K562 (cell line): ENCODE results near the gene ZBTB20. TPM values are rescaled to one million over a fixed set of nuclear protein-coding genes. Genes with fewer than 3 reads are reported as not detected.

ENCODE experiments used
- ATAC-seq: fragments of 200-7000 bp; cut with Tn5 transposase; 3 replicates; pipeline ENCODE4 v1.9.1; 2020; ENCODE audit warnings: moderate library complexity
- BruUV-seq: library from RNA; stranded (reverse); fragments of 400-500 nt; replicated peaks from 2 replicates; lab custom pipeline; 2021; lab: Mats Ljungman, UMichigan
- CTCF ChIA-PET: fragments of 300-600 bp; formaldehyde crosslinking; extraction: SDS; loops from one replicate; lab custom pipeline; 2021; ENCODE audit warnings: low intra/inter-chr PET ratio; lab: Yijun Ruan, JAX
- POLR2A ChIA-PET: fragments of 300-600, 350-650 bp; sonication (Branson Sonifier 250); formaldehyde crosslinking; extraction: SDS; loops from one replicate; lab custom pipeline; 2021; ENCODE audit warnings: antibody characterized with exemption, inconsistent platforms; lab: Yijun Ruan, JAX
- DNase-seq, 4 experiments: peaks; one replicate each; pipeline versions ENCODE4 v3.0.0 to v3.0.0-alpha.2; 2011 to 2018; ENCODE audit warnings: low spot score in 3 of 4, mixed read lengths in 3 of 4; ENCODE audit errors: extremely low read depth in 1 of 4
- FAIRE-seq: peaks from 2 replicates; lab custom pipeline; 2011; peaks lifted over from hg19 to GRCh38; lab: Jason Lieb, UNC
- H2AFZ ChIP-seq: 2 replicates; pipeline ENCODE4 v1.6.0; 2011; ENCODE audit warnings: low read depth, low read length, control low read depth, inconsistent platforms
- H3K27ac ChIP-seq: fragments of 200-600 bp; 3 replicates; pipeline ENCODE4 v1.8.0; 2011; ENCODE audit warnings: low read depth, mild to moderate bottlenecking, control low read depth, inconsistent platforms, low read length, moderate library complexity, mixed read lengths; ENCODE audit errors: extremely low read depth
- H3K27me3 ChIP-seq, 2 experiments: fragments of 300-600 bp in 1 of 2; 2 replicates in 1 of 2; 3 replicates in 1 of 2; pipeline versions ENCODE4 v1.6.0 to v1.8.0; 2011; ENCODE audit warnings: inconsistent platforms in 2 of 2, low read length in 2 of 2, mild to moderate bottlenecking in 1 of 2, mixed read lengths in 1 of 2, moderate library complexity in 1 of 2; ENCODE audit not compliant: control insufficient read depth in 2 of 2, insufficient read depth in 2 of 2
- H3K36me3 ChIP-seq: fragments of 300-600 bp; 3 replicates; pipeline ENCODE4 v1.8.0; 2011; ENCODE audit warnings: mild to moderate bottlenecking, low read length, inconsistent platforms; ENCODE audit not compliant: control insufficient read depth, insufficient read depth
- H3K4me1 ChIP-seq, 2 experiments: fragments of 200-600 bp in 1 of 2; replicated peaks in 1 of 2; 2 replicates in 1 of 2; 3 replicates in 1 of 2; pipeline versions ENCODE4 v1.5.1 to v1.8.0; 2011; ENCODE audit warnings: inconsistent platforms in 2 of 2, low read length in 2 of 2, mild to moderate bottlenecking in 1 of 2, mixed read lengths in 1 of 2, moderate library complexity in 1 of 2; ENCODE audit not compliant: control insufficient read depth in 2 of 2, insufficient read depth in 2 of 2
- H3K4me2 ChIP-seq: 2 replicates; pipeline ENCODE4 v1.6.1; 2011; ENCODE audit warnings: low read length, control low read depth, inconsistent platforms, mixed read lengths; ENCODE audit not compliant: insufficient read depth
- H3K4me3 ChIP-seq: fragments of 200-600 bp; sonication (generic), shearing (Covaris generic); 2 replicates; pipeline ENCODE4 v1.5.1; 2016; ENCODE audit warnings: control low read depth, inconsistent platforms
- H3K79me2 ChIP-seq: fragments of 200-600 bp; 3 replicates; pipeline ENCODE4 v1.8.0; 2011; ENCODE audit warnings: low read length, inconsistent platforms; ENCODE audit not compliant: control insufficient read depth, insufficient read depth
- H3K9ac ChIP-seq, 2 experiments: 2 replicates each; pipeline versions ENCODE4 v1.6.0 to v1.6.1; 2011; ENCODE audit warnings: low read depth in 2 of 2, low read length in 2 of 2, control low read depth in 1 of 2, inconsistent platforms in 1 of 2, mild to moderate bottlenecking in 1 of 2, mixed read lengths in 1 of 2; ENCODE audit not compliant: insufficient read depth in 1 of 2
- H3K9me1 ChIP-seq: one replicate; pipeline ENCODE4 v1.6.0; 2011; ENCODE audit warnings: inconsistent platforms, mild to moderate bottlenecking, low read length, moderate library complexity; ENCODE audit not compliant: control insufficient read depth, insufficient read depth
- H3K9me3 ChIP-seq: replicated peaks from 2 replicates; pipeline ENCODE4 v1.5.1; 2011; ENCODE audit warnings: low read depth, low read length, inconsistent platforms; ENCODE audit not compliant: control insufficient read depth, insufficient read depth
- H4K20me1 ChIP-seq: replicated peaks from 2 replicates; pipeline ENCODE4 v1.6.1; 2011; ENCODE audit warnings: low read length, inconsistent platforms, mixed read lengths; ENCODE audit not compliant: control insufficient read depth, insufficient read depth
- BACH1 ChIP-seq: fragments of 200-800 bp; sonication (Bioruptor generic); IDR thresholded peaks from 2 replicates; pipeline ENCODE4 v1.6.1; 2016; ENCODE audit warnings: missing genetic modification characterization, missing compliant biosample characterization
- ETV5 ChIP-seq: sonication (generic); formaldehyde crosslinking; IDR thresholded peaks from 2 replicates; pipeline ENCODE4 v1.4.0; 2020; ENCODE audit warnings: low read depth, mild to moderate bottlenecking, missing genetic modification reagents
- FOXA1 ChIP-seq: fragments of 450-650 bp; IDR thresholded peaks from 2 replicates; pipeline ENCODE4 v1.6.1; 2016; ENCODE audit warnings: mild to moderate bottlenecking, borderline replicate concordance
- IRF9 ChIP-seq: fragments of 450-650 bp; IDR thresholded peaks from 2 replicates; pipeline ENCODE4 v1.6.1; 2016; ENCODE audit warnings: missing biosample characterization, missing genetic modification characterization
- MCM2 ChIP-seq: fragments of 450-650 bp; IDR thresholded peaks from 2 replicates; pipeline ENCODE4 v1.6.1; 2017; ENCODE audit warnings: low read depth, mild to moderate bottlenecking
- NBN ChIP-seq: fragments of 450-650 bp; IDR thresholded peaks from 2 replicates; pipeline ENCODE4 v1.6.1; 2016; ENCODE audit warnings: low read depth, mild to moderate bottlenecking
- POLR2A ChIP-seq: fragments of 450-650 bp; conservative IDR thresholded peaks from 2 replicates; pipeline ENCODE4 v1.6.1; 2016
- RB1 ChIP-seq: fragments of 450-650 bp; IDR thresholded peaks from 2 replicates; pipeline ENCODE4 v1.6.1; 2017; ENCODE audit warnings: low read depth, mild to moderate bottlenecking
- RFX5 ChIP-seq: IDR thresholded peaks from 2 replicates; pipeline ENCODE4 v1.6.1; 2011; ENCODE audit warnings: low read depth, mild to moderate bottlenecking, improper control_type of control experiment, low read length
- SMARCA4 ChIP-seq: fragments of 450-650 bp; IDR thresholded peaks from 2 replicates; pipeline ENCODE4 v1.6.1; 2016
- VEZF1 ChIP-seq: fragments of 200-800 bp; sonication (Bioruptor generic); IDR thresholded peaks from 2 replicates; pipeline ENCODE4 v1.6.1; 2017; ENCODE audit warnings: missing genetic modification characterization, missing compliant biosample characterization
- ZMIZ1 ChIP-seq, 2 experiments: fragments of 150-350 bp in 1 of 2; IDR thresholded peaks; 2 replicates each; pipeline ENCODE4 v1.6.1; 2012 to 2016; ENCODE audit warnings: low read depth in 2 of 2, low read length in 2 of 2, mild to moderate bottlenecking in 1 of 2, moderate library complexity in 1 of 2
- ZNF512 ChIP-seq: IDR thresholded peaks from 2 replicates; pipeline ENCODE4 v1.6.1; 2016; ENCODE audit warnings: missing genetic modification characterization, missing compliant biosample characterization
- WGBS: fragments of 100-300 bp; shearing (Covaris generic); methylation state at CpG from one replicate; pipeline ENCODE4 v1.1.6; 2016; ENCODE audit warnings: low coverage, mixed read lengths; ENCODE audit not compliant: insufficient coverage; ENCODE audit errors: missing lambda C conversion rate; 5-methylcytosine and 5-hydroxymethylcytosine counted together
- in situ Hi-C: fragments of 300-500 bp; cut with MboI; formaldehyde crosslinking; loops from 4 replicates; pipeline ENCODE4 v1.15.0; 2018; ENCODE audit warnings: inconsistent platforms, mixed read lengths
- intact Hi-C: fragments of 100-400 bp; cut with micrococcal nuclease; formaldehyde crosslinking; loops from 2 replicates; pipeline ENCODE4 v1.14.2; 2022
- polyA plus RNA-seq, 8 experiments: library from polyadenylated mRNA; depleted of rRNA in 4 of 8; stranded (reverse) in 5 of 8; unstranded in 3 of 8; fragments of >200 nt; fragmentation: Nextera tagmentation in 2 of 8; fragmentation: Illumina TruSeq in 1 of 8; extraction: Ambion mirVana in 2 of 8; extraction: Trizol in 1 of 8; gene quantifications; 2 replicates each; pipeline versions ENCODE4 v1.2.1 to v1.2.3, GENCODE V29; 2011 to 2014; ENCODE audit warnings: inconsistent platforms in 1 of 8, missing spikeins in 1 of 8
- total RNA-seq, 7 experiments: library from RNA; depleted of rRNA in 6 of 7; stranded (reverse); fragments of >200 nt in 6 of 7; fragmentation: Illumina TruSeq in 2 of 7; extraction: Trizol in 2 of 7; gene quantifications; 2 replicates each; pipeline versions ENCODE4 v1.2.1 to v1.2.3, GENCODE V29; 2011 to 2021; ENCODE audit warnings: low replicate concordance in 1 of 7

Gene ZBTB20
- total and polyA plus RNA-seq, 9 of the 15 experiments (the other 6 are each of a cell fraction or from before 2014, with no cell fraction given), result 0.17 to 1.7 (median 0.45) TPM

GRCh38 chr3:114900908-114901307 lies 246.2 kb downstream of the ZBTB20 start (continued):
- TF ChIP-seq IRF9 (tag), result no peak
- no peak for TF ChIP-seq RFX5
- TF ChIP-seq VEZF1 (CRISPR knock-in tag), result no peak

- in situ Hi-C loops, result no loop called here
- intact Hi-C loops, result no loop called here
- Histone ChIP-seq H3K9me3 (no peaks in the 10 kb centered on the region), H3K79me2 (no peaks in the 10 kb centered on the region), H3K36me3 (no peaks in the 10 kb centered on the region), H3K27ac (no peak overlapping the region), H3K9me1 (no peaks in the 10 kb centered on the region), H2AFZ (no peak overlapping the region), H3K27me3 (no peaks in the 10 kb centered on the region), H3K4me2 (no peak overlapping the region), H3K4me3 (no peak overlapping the region), H4K20me1 (no peaks in the 10 kb centered on the region), H3K9ac (no peak overlapping the region), H3K4me1 (no peaks in the 10 kb centered on the region; a peak in 1 of 5 replicates)
- ATAC-seq, result no peak
- DNase-seq, result no peak
- no peak for FAIRE-seq
- 7% methylated on average over 4 of the region's 4 CpGs for WGBS
- no TSS peak for BruUV-seq
- ChIA-PET POLR2A (no interaction called here), CTCF (no interaction called here)
- TF ChIP-seq BACH1 (tag), result no peak
- TF ChIP-seq RB1, result no peak
- TF ChIP-seq ETV5 (CRISPR knock-in tag), result no peak
- no peak for TF ChIP-seq MCM2
- TF ChIP-seq NBN, result no peak
- no peak for TF ChIP-seq FOXA1
- TF ChIP-seq ZMIZ1 (IDR thresholded peaks at IDR 0.05; ENCODE audit: low read depth in 2 of 2, low read length in 2 of 2), result no peak
- no peak for TF ChIP-seq SMARCA4
- TF ChIP-seq ZNF512 (tag), result no peak
- no peak for TF ChIP-seq POLR2A
Observed at GRCh38 chr3:114899186-114899931, 247.7 kb downstream of the ZBTB20 start.
